ENCODE results near the gene LOXL4. TPM values are rescaled to one million over a fixed set of nuclear protein-coding genes. Genes with fewer than 3 reads are reported as not detected.

Gene LOXL4
- total and polyA plus RNA-seq, 3 donors from 2014 or later: 14.0 to 38.2 (median 18.9) TPM

GRCh38 chr10:98292971-98293370 is 25.0 kb upstream of the LOXL4 start:
- TF ChIP-seq POLR2A (IDR thresholded peaks at IDR 0.05) (no peak), CTCF (IDR thresholded peaks at IDR 0.05) (no peak)
- intact Hi-C loops (cut with DNase I; ENCODE audit: low total_unique reads): no loop called here
- Histone ChIP-seq H3K9me3 (no peaks in the 10 kb centered on the region), H3K4me3 (no peak overlapping the region), H3K27ac (no peak overlapping the region), H3K36me3 (ENCODE audit: low read depth, missing control alignments) (no peaks in the 10 kb centered on the region), H3K27me3 (no peaks in the 10 kb centered on the region), H3K4me1 (no peaks in the 10 kb centered on the region)
- no peak for DNase-seq
- WGBS, 2 donors: 60 to 76% methylated on average over 1 to 4 of the region's 4 CpGs

- intact Hi-C loops (cut with DNase I; ENCODE audit: low total_unique reads): no loop called here
- Histone ChIP-seq H3K27ac (no peak overlapping the region), H3K27me3 (no peaks in the 10 kb centered on the region), H3K4me1 (no peaks in the 10 kb centered on the region), H3K36me3 (ENCODE audit: low read depth, missing control alignments) (no peaks in the 10 kb centered on the region), H3K9me3 (no peaks in the 10 kb centered on the region), H3K4me3 (no peak overlapping the region)
- WGBS, 2 donors: 82 to 91% methylated on average over 10 of the region's 10 CpGs
- DNase-seq: no peak
- TF ChIP-seq CTCF (IDR thresholded peaks at IDR 0.05) (no peak), POLR2A (IDR thresholded peaks at IDR 0.05) (no peak)
These were observed 21.8 kb upstream of the LOXL4 start for GRCh38 chr10:98289802-98290209.

- intact Hi-C loops (cut with DNase I; ENCODE audit: low total_unique reads): no loop called here
- no peaks in the 10 kb centered on the region for H3K27me3 ChIP-seq
- H3K4me1 ChIP-seq: no peaks in the 10 kb centered on the region
- no peak for TF ChIP-seq CTCF (IDR thresholded peaks at IDR 0.05)
- no peak for TF ChIP-seq POLR2A (IDR thresholded peaks at IDR 0.05)
- no peaks in the 10 kb centered on the region for H3K36me3 ChIP-seq (ENCODE audit: low read depth, missing control alignments)
- DNase-seq: no peak
- H3K4me3 ChIP-seq: no peak overlapping the region
- no peaks in the 10 kb centered on the region for H3K9me3 ChIP-seq
- H3K27ac ChIP-seq: no peak overlapping the region
- 96% methylated on average over 5 of the region's 5 CpGs for WGBS, 2 donors
These were observed 19.3 kb upstream of the LOXL4 start for GRCh38 chr10:98287321-98287720.

- no peaks in the 10 kb centered on the region for H3K36me3 ChIP-seq (ENCODE audit: low read depth, missing control alignments)
- 91 to 92% methylated on average over 12 of the region's 12 CpGs for WGBS, 2 donors
- no peaks in the 10 kb centered on the region for H3K9me3 ChIP-seq
- intact Hi-C loops (cut with DNase I; ENCODE audit: low total_unique reads): no loop called here
- TF ChIP-seq POLR2A (IDR thresholded peaks at IDR 0.05) (no peak), CTCF (IDR thresholded peaks at IDR 0.05) (no peak)
- no peaks in the 10 kb centered on the region for H3K4me1 ChIP-seq
- H3K4me3 ChIP-seq: no peak overlapping the region
- no peak for DNase-seq
- H3K27me3 ChIP-seq: no peaks in the 10 kb centered on the region
- no peak overlapping the region for H3K27ac ChIP-seq
These were observed 18.4 kb upstream of the LOXL4 start for GRCh38 chr10:98286419-98286818.

GRCh38 chr10:98285416-98285815 is 17.4 kb upstream of the LOXL4 start:
- Histone ChIP-seq H3K4me1 (no peaks in the 10 kb centered on the region), H3K27ac (no peak overlapping the region), H3K36me3 (ENCODE audit: low read depth, missing control alignments) (no peaks in the 10 kb centered on the region), H3K4me3 (no peak overlapping the region), H3K9me3 (no peaks in the 10 kb centered on the region), H3K27me3 (no peaks in the 10 kb centered on the region)
- 75 to 90% methylated on average over 2 of the region's 2 CpGs for WGBS, 2 donors
- intact Hi-C loops (cut with DNase I; ENCODE audit: low total_unique reads): no loop called here
- no peak for DNase-seq
- TF ChIP-seq CTCF (IDR thresholded peaks at IDR 0.05) (no peak), POLR2A (IDR thresholded peaks at IDR 0.05) (no peak)
